Measurements from ENCODE around the gene PLA2G15. TPM values are rescaled to one million over a fixed set of nuclear protein-coding genes. Genes with fewer than 3 reads are reported as not detected.

PLA2G15 gene
- total RNA-seq, 1 donor from 2014 or later = 17.1 TPM

- no peak for TF ChIP-seq CTCF (conservative IDR thresholded peaks at IDR 0.05; ENCODE audit: low read depth, low read length)
- H3K4me3 ChIP-seq (ENCODE audit: low read depth, low read length) = peak overlapping the region; percentile 71
- DNase-seq (ENCODE audit: low read depth) = no peak
Measured at GRCh38 chr16:68236137-68236825, 8.9 kb upstream of the PLA2G15 start.

GRCh38 chr16:68236826-68237242 is 8.3 kb upstream of the PLA2G15 start:
- TF ChIP-seq CTCF (conservative IDR thresholded peaks at IDR 0.05; ENCODE audit: low read depth, low read length) = no peak
- H3K4me3 ChIP-seq (ENCODE audit: low read depth, low read length) = peak overlapping the region; percentile 71

GRCh38 chr16:68237243-68238028 is 7.7 kb upstream of the PLA2G15 start:
- DNase-seq (ENCODE audit: low read depth) = peak; percentile 75
- peak overlapping the region; percentile 71 for H3K4me3 ChIP-seq (ENCODE audit: low read depth, low read length)
- TF ChIP-seq CTCF (conservative IDR thresholded peaks at IDR 0.05; ENCODE audit: low read depth, low read length) = no peak

More at GRCh38 chr16:68236826-68237242, 8.3 kb upstream of the PLA2G15 start:
- DNase-seq (ENCODE audit: low read depth) = no peak

- TF ChIP-seq CTCF (conservative IDR thresholded peaks at IDR 0.05; ENCODE audit: low read depth, low read length) = no peak
- DNase-seq (ENCODE audit: low read depth) = no peak
- H3K4me3 ChIP-seq (ENCODE audit: low read depth, low read length) = peak overlapping the region; percentile 71
Measured at GRCh38 chr16:68238029-68238345, 7.2 kb upstream of the PLA2G15 start.

GRCh38 chr16:68242085-68242484 is 3.1 kb upstream of the PLA2G15 start:
- TF ChIP-seq CTCF (conservative IDR thresholded peaks at IDR 0.05; ENCODE audit: low read depth, low read length) = no peak
- DNase-seq (ENCODE audit: low read depth) = no peak
- H3K4me3 ChIP-seq (ENCODE audit: low read depth, low read length) = no peak overlapping the region

GRCh38 chr16:68242926-68243858 is 2.0 kb upstream of the PLA2G15 start:
- TF ChIP-seq CTCF (conservative IDR thresholded peaks at IDR 0.05; ENCODE audit: low read depth, low read length) = no peak
- no peak overlapping the region for H3K4me3 ChIP-seq (ENCODE audit: low read depth, low read length)
- no peak for DNase-seq (ENCODE audit: low read depth)
